Measurements from ENCODE around the gene HDAC10. TPM values are rescaled to one million over a fixed set of nuclear protein-coding genes. Genes with fewer than 3 reads are reported as not detected.
A peak's percentile ranks its signal among the peaks of the same experiment; 100 is the strongest.

HDAC10 gene
- total RNA-seq, 1 experiment from 2014 or later, result 10.2 TPM

DNA sequence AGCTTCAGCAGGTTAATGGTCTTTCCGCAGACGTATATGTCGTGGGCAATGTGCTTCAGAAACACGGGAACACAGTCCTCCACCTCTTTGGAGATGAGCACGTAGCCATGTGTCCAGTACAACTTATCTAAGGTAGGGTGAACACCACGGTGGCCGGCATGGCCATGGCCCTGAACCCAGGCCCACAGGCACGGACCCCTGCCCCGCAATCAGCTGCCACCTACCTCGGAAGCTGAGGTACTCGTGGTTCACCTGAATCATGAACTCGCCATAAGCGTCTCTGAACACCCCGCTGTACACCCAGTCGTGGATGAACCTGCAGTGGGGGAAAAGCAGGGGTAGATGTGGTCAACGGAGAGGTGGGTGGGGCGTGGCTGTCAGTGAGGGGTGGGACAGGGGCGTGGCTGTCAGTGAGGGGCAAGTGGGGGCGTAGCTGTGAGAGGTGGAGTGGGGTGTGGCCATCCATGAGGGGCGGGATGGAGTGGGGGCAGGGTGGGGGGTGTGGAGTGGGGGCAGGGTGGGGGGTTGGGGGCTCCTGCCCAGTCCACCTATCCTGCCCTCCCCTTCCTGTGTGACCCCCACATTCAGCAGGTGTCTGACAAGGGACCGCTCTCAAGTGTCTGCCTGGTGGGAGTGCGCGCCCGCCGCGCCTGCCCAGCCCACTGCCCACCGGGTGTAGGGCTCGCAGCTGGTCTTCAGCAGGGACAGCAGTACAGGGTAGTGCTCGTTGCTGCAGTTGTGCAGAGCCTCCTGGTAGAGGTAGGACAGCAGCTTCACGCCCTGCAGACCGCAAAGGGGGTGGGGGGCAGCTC, 24.8 kb downstream of the HDAC10 start:
- DNase-seq (ENCODE audit: low read depth, low spot score), result no peak
- in situ Hi-C loops (cut with HindIII; ENCODE audit: low pct_unique_long_range_greater_than_20kb, low sequenced_read_pairs), result no loop called here

DNA sequence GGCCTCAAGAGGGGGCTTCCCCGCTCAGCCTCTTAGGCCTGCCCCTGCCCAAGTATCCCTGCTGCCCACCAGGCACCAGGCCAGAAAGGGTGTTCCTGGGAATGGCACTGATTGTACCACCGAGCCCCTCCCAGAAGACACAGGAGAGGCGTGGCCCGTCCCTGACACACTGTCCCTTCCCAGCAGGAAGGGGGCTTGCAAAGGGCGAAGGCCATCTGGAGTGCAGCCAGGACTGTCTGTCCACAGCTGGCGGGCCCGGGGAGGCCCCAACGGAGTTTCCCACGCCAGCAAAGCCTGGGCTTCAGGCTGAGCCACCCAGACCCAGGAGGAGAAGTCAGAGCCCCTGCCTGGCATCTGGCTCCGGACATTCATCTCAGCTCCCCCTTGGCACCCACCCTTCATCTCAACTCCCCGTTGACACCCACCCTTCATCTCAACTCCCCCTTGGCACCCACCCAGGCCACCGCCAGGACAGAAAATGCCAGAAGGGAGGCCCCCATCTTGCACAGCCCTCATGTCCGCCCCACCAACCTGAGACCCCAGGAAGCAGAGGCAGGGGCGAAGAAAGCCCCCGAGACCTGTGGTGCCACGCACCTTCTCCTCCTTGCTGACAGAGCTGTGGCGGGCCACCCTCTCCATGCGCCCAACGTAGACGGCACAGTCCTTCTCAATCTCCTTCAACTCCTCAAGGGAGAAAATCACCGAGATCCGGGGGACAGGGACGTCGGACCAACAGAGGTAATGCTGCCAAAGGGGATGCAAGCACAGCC, 25.7 kb downstream of the HDAC10 start:
- in situ Hi-C loops (cut with HindIII; ENCODE audit: low pct_unique_long_range_greater_than_20kb, low sequenced_read_pairs), result no loop called here
- DNase-seq (ENCODE audit: low read depth, low spot score), result no peak

DNA sequence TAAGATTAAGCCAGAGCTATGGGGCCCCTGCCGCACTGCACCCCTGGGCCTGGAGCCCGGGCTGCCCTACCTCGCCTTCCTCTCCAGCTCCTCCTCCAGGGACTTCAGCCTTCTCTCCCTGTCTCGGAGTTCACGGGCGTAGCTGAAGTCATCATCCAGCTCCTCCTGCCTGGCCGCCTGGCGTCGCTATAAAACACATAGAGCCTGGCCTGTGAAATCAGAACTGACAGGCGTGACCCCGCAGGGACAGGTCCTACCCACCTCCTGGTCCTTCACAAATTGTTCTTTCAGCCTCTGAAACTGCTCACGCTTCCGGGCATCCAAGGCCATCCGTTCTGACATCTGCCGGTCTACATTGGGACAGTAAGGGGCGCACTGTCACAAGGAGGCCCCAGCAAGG, 27.0 kb downstream of the HDAC10 start:
- peak; percentile 38 for DNase-seq (ENCODE audit: low read depth, low spot score)
- in situ Hi-C loops (cut with HindIII; ENCODE audit: low pct_unique_long_range_greater_than_20kb, low sequenced_read_pairs), result no loop called here

DNA sequence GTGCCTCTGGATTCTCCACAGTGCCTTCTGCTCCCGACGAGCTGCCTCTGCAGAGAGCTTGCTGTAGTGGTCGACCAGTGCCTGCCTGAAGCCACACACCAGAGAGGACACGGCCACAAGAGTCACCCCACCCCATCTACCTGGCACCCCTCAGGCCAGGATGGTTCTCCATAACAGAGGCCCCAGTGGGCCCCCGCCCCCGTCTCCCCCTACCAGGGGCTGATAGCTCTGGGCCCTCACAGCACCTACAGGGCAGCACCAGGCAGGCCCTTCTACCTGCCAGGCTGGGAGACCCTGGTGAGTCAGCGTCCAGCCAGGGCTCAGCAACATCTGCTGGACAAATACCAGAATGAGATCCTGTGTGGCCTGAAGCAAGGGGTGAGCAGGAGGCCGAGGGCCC, 28.6 kb downstream of the HDAC10 start:
- in situ Hi-C loops (cut with HindIII; ENCODE audit: low pct_unique_long_range_greater_than_20kb, low sequenced_read_pairs), result no loop called here

DNA sequence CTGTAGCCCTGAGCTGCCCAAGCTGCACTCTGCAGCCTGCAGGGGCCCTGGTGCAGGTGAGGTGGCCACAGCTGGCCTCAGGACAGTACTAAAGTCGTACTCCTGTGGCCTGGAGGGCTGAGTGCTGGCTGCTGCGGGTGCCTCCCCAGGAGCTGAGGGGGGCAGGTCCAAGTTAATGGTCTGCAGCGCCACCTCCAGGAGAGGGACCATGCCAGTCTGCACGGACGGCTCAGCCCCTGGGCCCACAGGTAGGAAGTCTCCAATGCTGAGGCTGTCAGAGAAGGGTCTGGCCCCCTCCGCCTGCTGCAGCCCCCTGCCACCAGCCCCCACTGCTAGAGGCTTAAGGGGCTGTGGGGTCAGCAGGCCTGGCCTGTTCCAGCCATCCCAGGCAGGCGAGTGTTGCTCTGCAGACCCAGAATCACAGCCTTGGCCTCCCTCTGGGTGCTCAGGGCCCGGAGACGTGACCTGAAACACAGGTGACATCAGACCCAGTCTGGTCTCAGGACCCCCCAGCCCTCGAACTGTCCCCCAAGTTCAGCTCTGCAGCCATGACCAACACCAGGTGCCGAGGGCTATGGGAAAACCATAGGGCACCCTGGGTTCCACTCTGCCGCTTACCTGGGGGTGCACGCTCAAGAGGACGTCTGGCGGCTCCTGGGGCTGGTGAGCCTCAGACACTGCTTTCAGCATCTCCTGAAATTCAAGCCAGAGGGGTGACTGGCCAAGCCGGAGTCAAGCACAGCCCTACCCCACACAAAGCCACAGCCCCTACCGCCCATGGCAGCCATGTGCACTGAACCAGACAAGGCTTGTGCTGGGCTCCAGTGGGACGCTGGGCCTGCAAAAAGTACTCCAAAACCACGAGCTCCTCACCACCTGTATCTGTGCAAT, 29.4 kb downstream of the HDAC10 start:
- DNase-seq (ENCODE audit: low read depth, low spot score), result no peak

More for the DNA sequence above, 28.6 kb downstream of the HDAC10 start:
- no peak for DNase-seq (ENCODE audit: low read depth, low spot score)

DNA sequence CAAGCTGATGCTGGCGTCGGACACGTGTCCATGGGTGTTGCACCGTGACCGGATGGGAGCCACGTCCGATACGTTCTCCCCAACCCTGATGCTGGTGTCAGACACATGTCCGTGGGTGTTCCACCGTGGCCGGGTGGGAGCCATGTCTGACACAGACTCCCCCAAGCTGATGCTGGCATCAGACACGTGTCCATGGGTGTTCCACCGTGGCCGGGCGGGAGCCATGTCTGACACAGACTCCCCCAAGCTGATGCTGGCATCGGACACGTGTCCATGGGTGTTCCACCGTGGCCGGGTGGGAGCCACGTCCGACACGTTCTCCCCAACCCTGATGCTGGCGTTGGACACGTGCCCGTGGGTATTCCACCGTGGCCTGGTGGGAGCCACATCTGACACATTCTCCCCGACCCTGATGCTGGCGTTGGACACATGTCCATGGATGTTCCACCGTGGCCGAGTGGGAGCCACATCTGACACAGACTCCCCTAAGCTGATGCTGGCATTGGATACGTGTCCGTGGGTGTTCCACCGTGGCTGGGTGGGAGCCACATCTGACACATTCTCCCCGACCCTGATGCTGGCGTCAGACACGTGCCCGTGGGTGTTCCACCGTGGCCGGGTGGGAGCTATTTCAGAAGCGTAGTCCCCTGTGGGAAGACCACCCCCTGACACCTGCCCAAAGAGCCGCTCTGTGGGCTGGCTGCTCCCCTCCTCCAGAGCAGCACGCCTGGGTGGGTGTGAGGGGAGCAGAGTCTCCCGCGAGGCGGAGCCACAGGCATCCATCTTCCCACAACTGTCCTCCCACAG, 30.3 kb downstream of the HDAC10 start:
- DNase-seq (ENCODE audit: low read depth, low spot score), result no peak
- in situ Hi-C loops (cut with HindIII; ENCODE audit: low pct_unique_long_range_greater_than_20kb, low sequenced_read_pairs), result no loop called here

More for the DNA sequence above, 29.4 kb downstream of the HDAC10 start:
- in situ Hi-C loops (cut with HindIII; ENCODE audit: low pct_unique_long_range_greater_than_20kb, low sequenced_read_pairs), result no loop called here

DNA sequence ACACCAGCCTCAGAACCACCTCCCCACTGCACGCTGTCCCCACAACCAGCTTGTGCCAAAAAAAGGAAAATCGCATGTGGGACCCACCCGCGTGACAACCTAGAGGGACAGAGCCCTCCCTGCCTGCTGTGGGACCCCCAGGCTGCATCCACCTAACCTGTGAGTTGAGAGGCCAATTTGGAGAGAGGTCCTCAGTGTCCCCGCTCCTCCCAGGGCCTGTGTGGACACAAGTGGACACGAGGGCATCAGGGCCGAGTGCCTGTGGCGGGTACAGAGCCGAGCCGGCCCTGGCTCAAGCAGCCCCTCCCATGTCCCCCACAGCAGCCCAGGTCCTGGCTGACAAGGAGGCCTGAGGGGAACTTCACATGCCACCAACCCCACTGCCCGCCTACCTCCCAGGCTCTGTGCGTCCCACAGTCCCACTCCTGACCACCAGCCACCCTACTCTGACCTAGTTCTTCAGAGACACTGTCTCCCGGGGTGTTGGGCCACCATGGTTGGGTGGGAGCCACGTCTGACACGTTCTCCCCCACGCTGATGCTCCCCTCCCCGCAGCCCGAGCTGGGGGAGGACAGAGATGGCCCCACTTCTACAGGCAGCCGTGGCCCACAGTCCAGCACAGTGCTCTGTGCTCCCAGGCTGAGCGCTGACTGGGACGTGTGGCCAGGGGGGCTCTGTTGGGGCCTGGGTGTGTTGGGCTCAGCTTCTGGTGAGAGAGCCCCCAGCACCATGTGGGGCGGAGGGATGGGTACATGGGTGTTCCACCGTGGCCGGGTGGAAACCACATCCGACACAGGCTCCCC, 31.1 kb downstream of the HDAC10 start:
- in situ Hi-C loops (cut with HindIII; ENCODE audit: low pct_unique_long_range_greater_than_20kb, low sequenced_read_pairs), result no loop called here
- DNase-seq (ENCODE audit: low read depth, low spot score), result no peak

DNA sequence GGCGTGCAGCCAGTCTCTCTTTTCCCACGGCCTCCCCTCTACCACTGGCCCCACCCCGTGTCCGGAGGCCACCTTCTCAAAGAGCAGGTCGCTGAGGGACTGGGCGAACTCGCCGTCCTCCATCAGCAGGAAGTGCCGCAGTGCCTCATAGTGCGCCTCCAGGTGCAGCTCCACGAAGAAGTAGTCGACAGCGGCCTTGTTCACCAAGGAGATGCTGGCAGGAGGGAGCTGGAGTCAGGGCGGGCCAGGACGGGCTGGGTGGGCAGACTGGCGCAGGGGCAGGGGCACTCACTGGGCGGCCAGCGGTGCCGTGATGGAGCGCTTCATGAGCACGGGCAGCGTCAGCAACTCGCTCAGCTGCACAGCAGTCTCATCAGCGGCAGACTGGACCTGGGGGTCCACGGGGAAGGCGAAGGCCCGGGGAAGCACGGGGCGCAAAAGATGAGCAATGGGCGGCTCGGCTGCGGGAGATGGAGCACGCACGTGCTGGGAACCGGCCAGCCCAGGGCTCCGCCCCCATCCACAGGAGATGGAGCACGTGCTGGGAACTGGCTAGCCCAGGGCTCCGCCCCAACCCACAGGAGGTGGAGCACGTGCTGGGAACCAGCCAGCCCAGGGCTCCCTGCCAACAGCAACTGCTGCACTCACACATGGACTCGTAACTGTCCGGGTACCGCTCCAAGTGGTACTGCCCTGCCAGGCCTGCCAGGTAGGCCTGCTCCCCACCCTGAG, 31.9 kb downstream of the HDAC10 start:
- no peak for DNase-seq (ENCODE audit: low read depth, low spot score)
- in situ Hi-C loops (cut with HindIII; ENCODE audit: low pct_unique_long_range_greater_than_20kb, low sequenced_read_pairs), result no loop called here

DNA sequence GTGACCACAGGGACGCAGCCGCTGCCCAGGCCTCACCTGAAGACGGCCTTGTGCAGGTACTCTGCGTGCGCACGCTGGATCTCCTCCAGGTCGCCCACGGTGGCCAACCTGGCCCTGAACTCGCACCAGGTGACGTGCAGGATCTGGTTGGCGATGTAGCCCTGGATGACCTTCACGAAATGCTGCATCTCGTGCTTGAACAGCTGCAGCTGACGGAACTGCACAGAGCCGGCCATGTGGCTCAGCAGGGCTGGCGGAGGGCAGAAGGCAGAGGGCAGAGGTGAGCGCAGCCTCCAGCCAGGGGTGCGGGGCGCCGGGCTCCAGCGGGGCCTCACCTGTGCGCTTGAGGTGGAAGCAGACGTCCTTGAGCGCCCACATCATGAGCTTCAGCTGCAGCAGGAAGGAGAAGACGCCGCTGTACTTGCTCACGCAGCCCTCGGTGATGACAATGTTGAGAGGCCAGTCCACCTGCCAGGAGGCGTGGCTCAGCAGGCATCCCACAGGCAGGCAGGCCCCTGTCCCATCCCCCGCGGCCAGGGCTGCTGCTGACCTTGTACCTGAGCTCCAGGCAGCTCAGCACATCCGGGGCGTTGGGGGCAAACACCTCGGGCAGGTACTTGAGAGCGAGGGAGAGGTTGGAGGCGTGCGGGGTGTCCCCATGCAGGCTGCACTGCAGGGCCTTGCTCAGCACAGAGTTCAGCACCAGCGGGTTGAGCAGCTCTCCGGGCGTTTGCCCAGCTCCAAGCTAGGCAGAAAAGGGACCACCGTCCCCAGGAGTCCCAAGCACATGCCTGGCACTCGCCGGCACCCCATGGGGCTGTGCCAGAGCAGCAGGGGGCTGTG, 32.7 kb downstream of the HDAC10 start:
- in situ Hi-C loops (cut with HindIII; ENCODE audit: low pct_unique_long_range_greater_than_20kb, low sequenced_read_pairs), result no loop called here
- no peak for DNase-seq (ENCODE audit: low read depth, low spot score)

DNA sequence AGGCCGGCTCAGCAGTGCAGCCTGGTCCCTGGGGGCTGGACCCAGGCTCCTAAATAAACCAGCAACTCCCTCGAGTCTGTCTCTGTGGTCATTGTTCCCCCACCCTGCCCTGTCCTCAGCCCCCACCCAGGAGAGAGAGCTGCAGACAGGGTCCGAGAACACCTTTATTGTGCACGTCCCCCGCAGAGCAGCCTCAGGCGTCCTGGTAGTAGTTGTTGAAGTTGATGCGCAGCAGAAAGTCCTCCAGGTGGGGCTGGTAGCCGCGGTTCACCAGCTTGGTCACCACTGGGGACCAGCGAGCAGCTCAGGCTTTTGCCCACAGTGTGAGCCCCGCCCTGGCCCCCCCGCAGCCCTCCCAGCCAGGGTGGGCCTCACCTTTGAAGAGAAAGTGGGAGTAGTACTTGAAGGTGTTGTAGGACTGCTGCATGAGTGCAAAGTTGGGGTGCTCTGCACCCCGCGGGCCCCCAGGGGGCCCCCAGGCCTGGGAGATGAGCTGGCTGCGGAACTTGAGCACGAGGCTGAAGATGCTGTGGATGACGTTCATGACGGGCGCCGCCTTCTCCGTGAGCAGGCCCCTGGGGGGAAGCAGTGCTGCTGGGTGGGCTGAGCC, 33.4 kb downstream of the HDAC10 start:
- in situ Hi-C loops (cut with HindIII; ENCODE audit: low pct_unique_long_range_greater_than_20kb, low sequenced_read_pairs), result no loop called here
- no peak for DNase-seq (ENCODE audit: low read depth, low spot score)

DNA sequence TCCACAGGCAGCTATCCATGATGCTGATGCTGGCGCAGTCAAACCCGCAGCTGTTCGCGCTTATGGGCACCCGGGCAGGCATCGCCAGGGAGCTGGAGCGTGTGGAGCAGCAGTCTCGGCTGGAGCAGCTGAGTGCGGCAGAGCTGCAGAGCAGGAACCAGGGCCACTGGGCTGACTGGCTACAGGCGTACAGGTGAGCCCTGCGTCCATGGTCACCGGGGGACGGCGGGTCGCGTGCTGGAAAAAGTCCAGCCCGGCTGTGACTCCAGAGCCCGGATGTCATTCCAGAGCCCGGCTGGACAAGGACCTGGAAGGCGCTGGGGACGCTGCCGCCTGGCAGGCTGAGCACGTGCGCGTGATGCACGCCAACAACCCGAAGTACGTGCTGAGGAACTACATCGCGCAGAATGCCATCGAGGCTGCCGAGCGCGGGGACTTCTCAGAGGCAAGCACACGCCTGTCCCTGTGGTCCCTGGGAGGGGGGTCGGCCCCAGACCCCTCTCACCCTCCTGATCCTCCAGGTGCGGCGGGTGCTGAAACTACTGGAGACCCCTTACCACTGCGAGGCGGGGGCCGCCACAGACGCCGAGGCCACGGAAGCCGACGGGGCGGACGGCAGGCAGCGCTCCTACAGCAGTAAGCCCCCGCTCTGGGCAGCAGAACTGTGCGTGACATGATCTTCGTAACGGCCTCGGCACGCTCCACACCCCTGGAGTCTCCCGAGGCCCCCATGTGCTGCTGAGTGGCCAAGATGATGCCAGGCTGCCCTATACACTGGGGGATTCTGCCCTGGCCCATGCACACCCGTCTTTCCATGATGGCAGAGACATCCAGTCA, 34.2 kb downstream of the HDAC10 start:
- in situ Hi-C loops (cut with HindIII; ENCODE audit: low pct_unique_long_range_greater_than_20kb, low sequenced_read_pairs), result no loop called here
- DNase-seq (ENCODE audit: low read depth, low spot score), result no peak

DNA sequence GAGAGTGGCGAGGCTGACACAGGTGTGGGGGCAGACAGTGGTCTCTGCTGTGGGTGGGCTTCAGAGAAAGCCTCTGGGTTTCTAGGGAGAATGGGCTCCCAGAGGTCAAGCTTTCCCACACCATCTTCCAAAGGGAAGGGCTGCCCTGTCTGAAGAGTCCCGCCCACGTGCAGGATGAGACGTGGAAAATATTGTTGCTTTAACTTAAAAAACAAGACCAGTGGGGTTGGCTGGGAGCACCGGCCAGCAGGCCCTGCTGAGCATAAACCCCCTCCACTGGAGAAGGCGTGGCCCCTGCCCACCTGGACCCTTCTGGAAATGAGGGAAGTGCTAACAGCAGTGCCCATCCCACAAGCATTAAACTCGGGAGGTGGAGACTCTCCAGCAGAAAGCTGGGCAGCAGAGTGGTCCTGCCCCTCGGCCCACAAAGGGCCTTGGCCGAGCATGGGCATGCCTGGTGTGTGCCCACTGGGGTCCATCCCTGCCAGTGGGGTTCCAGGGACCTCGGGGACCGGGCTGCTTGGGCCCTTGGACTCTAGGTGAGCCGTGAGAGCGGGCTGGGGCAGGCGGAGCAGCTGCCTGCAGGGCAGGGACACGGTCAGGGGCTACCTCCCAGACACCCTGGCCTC, 34.9 kb downstream of the HDAC10 start:
- no peak for DNase-seq (ENCODE audit: low read depth, low spot score)
- in situ Hi-C loops (cut with HindIII; ENCODE audit: low pct_unique_long_range_greater_than_20kb, low sequenced_read_pairs), result no loop called here

DNA sequence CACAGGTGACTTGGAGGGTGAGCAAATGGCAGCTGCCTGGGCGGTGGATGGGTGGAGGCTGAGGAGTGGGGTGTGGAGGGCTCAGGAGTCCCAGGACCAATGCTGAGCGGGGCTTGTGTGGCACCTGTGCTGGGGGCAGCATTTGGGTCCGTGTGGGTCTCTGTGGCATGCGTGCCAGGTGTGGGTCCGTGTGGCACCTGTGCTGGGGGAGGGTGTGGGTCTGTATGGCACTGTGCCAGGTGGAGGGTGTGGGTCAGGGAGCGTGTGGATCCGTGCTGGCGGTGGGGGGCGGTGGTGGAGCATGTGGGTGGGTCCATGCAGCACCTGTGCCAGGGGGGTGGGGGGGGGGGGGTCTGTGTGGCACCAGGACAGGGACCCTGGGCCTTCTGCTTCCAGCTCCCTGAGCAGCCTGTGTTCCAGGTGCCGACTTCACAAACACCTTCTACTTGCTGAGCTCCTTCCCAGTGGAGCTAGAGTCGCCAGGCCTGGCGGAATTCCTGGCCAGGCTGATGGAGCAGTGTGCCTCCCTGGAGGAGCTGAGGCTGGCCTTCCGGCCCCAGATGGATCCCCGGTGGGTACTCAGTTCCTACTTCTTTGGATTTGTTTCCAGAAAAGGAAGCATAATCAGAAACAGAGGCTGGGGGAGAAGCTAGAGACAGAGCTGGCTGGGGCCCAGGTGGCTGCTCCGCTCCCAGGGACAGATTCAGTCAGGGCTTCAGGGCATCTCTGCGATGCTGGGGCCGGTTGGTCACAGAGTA, 35.6 kb downstream of the HDAC10 start:
- in situ Hi-C loops (cut with HindIII; ENCODE audit: low pct_unique_long_range_greater_than_20kb, low sequenced_read_pairs), result no loop called here
- no peak for DNase-seq (ENCODE audit: low read depth, low spot score)
